ENCODE results near the gene DNAJC13.

DNA sequence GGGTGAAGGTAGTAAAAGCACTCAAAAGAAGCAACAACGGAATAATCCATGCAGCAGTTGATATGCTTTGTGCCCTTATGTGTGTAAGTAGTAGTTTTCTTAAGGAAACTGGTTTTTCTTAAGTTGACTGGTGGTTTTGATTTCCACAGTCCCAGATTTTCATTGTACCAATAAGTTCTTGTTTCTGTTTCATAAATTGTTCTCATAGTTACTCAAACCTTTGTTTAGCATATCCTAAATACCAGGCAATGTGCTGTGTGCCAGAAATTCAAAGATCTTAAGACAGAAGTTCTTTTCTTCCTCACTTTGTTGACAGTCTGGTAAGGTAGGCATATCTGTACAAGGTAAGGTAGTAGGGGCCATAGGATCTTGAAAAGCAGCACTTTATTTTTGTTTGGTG, 40.0 kb downstream of the DNAJC13 start:
- TF ChIP-seq, protein P1, sequence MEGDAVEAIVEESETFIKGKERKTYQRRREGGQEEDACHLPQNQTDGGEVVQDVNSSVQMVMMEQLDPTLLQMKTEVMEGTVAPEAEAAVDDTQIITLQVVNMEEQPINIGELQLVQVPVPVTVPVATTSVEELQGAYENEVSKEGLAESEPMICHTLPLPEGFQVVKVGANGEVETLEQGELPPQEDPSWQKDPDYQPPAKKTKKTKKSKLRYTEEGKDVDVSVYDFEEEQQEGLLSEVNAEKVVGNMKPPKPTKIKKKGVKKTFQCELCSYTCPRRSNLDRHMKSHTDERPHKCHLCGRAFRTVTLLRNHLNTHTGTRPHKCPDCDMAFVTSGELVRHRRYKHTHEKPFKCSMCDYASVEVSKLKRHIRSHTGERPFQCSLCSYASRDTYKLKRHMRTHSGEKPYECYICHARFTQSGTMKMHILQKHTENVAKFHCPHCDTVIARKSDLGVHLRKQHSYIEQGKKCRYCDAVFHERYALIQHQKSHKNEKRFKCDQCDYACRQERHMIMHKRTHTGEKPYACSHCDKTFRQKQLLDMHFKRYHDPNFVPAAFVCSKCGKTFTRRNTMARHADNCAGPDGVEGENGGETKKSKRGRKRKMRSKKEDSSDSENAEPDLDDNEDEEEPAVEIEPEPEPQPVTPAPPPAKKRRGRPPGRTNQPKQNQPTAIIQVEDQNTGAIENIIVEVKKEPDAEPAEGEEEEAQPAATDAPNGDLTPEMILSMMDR (conservative IDR thresholded peaks at IDR 0.05; ENCODE audit: low read length), result no peak
- TF ChIP-seq EZH2phosphoT487 (IDR thresholded peaks at IDR 0.05; ENCODE audit: borderline replicate concordance, low read depth, low read length), result no peak

Measured in OCI-LY7 (cell line).